Transverse colon (tissue), 4 donors: ENCODE data around the gene CMTM7.

ENCODE experiments used
- EP300 ChIP-seq: sonication (generic); formaldehyde crosslinking; IDR thresholded peaks from one replicate; pipeline ENCODE4 v1.6.1; 2017; ENCODE audit warnings: antibody characterized with exemption, low read depth
- POLR2A ChIP-seq: fragments of 450-650 bp; IDR thresholded peaks from one replicate; pipeline ENCODE4 v1.6.1; 2016; ENCODE audit warnings: antibody characterized with exemption, mild to moderate bottlenecking, moderate library complexity
- POLR2AphosphoS5 ChIP-seq, 3 donors: sonication (generic); formaldehyde crosslinking; IDR thresholded peaks; one replicate each; pipeline ENCODE4 v1.6.1; 2016; ENCODE audit warnings: antibody characterized with exemption in 3 of 3
- TF ChIP-seq, protein P1 (sequence below), 5 experiments: fragments of 200-600 bp in 3 of 5; fragments of 450-650 bp in 2 of 5; sonication (generic) in 3 of 5; IDR thresholded peaks; 1 replicate in 2 of 5; 2 replicates in 3 of 5; pipeline ENCODE4 v1.5.1; 2016 to 2017; ENCODE audit warnings: antibody characterized with exemption in 5 of 5, inconsistent platforms in 3 of 5, mild to moderate bottlenecking in 2 of 5, moderate library complexity in 1 of 5

DNA sequence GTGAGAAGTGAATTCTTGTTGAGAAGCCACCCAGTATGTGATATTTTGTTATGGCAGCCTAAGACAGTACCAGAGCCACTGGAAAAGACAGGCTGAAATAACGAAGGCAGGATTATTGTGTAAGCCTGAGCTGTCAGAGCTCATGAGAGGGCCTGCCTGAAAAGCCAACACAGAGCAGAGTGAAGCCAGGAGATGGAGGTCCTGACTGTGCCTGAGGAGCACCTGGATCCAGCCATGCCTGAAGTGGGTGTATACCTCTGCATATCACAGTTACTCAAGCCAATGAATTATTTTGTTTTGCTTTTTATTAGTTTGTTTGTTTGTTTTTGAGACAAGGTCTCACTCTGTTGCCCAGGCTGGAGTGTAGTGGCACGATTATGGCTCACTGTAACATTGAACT, 4.1 kb upstream of the CMTM7 start:
- TF ChIP-seq POLR2A (no peak), EP300 (no peak), POLR2AphosphoS5 (IDR thresholded peaks at IDR 0.05) (no peak)
- TF ChIP-seq, protein P1, sequence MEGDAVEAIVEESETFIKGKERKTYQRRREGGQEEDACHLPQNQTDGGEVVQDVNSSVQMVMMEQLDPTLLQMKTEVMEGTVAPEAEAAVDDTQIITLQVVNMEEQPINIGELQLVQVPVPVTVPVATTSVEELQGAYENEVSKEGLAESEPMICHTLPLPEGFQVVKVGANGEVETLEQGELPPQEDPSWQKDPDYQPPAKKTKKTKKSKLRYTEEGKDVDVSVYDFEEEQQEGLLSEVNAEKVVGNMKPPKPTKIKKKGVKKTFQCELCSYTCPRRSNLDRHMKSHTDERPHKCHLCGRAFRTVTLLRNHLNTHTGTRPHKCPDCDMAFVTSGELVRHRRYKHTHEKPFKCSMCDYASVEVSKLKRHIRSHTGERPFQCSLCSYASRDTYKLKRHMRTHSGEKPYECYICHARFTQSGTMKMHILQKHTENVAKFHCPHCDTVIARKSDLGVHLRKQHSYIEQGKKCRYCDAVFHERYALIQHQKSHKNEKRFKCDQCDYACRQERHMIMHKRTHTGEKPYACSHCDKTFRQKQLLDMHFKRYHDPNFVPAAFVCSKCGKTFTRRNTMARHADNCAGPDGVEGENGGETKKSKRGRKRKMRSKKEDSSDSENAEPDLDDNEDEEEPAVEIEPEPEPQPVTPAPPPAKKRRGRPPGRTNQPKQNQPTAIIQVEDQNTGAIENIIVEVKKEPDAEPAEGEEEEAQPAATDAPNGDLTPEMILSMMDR (IDR thresholded peaks at IDR 0.05): no peak
